ENCODE data around the gene RAB3B.

RAB3B gene

DNA sequence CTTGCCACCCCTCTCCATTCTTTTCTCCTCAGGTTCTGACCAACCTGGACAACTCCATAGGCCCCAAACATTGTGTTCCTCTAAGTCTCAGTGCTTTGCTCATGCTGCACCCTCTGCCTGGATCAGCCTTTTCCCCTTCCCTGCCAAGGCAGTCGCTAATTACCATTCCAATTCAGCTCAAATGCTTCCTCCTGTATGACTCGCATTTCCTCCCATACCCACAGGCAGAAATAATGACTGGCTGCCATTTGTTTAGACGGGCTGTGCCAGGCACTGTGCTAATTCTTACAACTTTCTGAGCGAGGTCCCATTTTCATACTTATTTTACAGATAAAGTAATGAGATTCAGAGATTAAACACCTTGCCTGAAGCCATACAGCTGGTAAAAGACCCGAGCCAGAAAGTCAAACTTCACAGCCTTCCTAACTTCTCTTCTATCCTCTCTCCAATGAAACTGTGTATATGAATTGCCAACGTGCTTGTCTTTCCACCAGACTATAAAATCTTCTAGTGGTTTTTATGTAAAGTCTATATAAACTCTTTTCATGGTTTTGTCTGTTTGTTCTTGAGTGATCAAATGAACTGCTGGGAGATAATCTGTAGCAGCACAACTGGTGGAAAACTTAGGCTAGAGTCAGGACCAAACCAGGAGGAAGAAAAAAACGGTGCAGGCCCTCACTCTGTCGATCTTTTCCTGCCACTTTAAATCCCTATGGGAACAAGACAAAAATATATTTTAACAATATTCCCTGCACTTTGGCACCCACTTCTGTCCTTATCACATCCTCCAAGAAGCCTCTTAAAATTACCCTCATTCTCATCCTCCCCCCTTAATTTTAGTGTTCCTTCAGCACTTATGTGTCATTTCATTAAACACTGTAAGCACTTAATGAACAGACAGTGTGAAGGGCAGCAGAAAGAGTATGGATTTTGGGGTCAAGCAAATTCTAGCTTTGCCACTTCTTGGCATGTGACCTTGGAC lies 33.7 kb downstream of the RAB3B start:
- H3K27ac ChIP-seq, result peak overlapping the region; percentile 87
- no peaks in the 10 kb centered on the region for H3K9me3 ChIP-seq (ENCODE audit: low read depth, low read length)
- no peak for TF ChIP-seq EZH2 (IDR thresholded peaks at IDR 0.05)
- TF ChIP-seq POLR2AphosphoS5 (IDR thresholded peaks at IDR 0.05; ENCODE audit: borderline replicate concordance, low read depth, low read length), result no peak
- TF ChIP-seq FOXP2 (optimal IDR thresholded peaks at IDR 0.05; ENCODE audit: control extremely low read depth, extremely low read length, insufficient read depth), result no peak
- peak overlapping the region; percentile 31 for H3K9ac ChIP-seq (ENCODE audit: insufficient read length)
- peak; percentile 48 for DNase-seq (ENCODE audit: low read depth, low spot score)
- peak overlapping the region; percentile 57 for H3K4me3 ChIP-seq
- H3K36me3 ChIP-seq (ENCODE audit: insufficient read depth, low read length), result no peaks in the 10 kb centered on the region

DNA sequence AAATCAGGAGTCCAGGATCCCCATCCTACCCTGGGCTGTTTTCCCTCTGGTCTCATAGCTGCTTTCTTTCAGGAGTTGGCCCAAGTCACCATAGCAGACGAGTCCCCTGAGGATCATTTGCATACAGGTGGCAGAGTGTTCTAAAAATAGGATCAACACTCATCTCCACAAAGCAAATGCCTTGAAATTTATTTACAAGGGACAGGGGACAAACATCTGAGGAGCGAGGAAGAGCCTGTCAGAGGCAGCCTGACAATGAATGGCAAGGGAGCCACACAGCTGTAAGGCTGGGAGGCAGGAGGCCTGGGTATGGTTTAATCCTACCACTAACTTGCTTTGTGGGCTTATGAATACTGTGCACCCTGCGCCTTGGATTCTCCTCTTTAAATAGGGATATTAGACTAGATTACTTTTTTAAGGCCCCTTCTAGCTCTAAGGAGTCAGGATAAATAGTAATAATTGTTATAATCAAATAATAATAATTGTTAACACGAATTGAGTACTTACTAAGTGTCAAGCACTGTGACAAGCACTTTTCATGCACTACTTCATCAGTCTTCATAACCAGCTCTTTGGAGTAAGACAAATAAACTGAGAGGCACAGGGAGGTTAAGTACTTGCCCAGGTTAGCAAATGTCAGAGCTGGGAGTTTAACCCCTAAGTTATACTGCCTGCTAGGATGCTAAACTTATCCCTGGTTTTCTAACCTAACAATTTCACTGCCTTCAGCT lies 34.5 kb downstream of the RAB3B start:
- Histone ChIP-seq H3K4me3 (peak overlapping the region; percentile 57), H3K27ac (peak overlapping the region; percentile 87), H3K9me3 (ENCODE audit: low read depth, low read length) (no peaks in the 10 kb centered on the region), H3K36me3 (ENCODE audit: insufficient read depth, low read length) (no peaks in the 10 kb centered on the region), H3K9ac (ENCODE audit: insufficient read length) (no peak overlapping the region)
- DNase-seq (ENCODE audit: low read depth, low spot score), result no peak
- TF ChIP-seq EZH2 (IDR thresholded peaks at IDR 0.05), result no peak
- no peak for TF ChIP-seq FOXP2 (optimal IDR thresholded peaks at IDR 0.05; ENCODE audit: control extremely low read depth, extremely low read length, insufficient read depth)
- no peak for TF ChIP-seq POLR2AphosphoS5 (IDR thresholded peaks at IDR 0.05; ENCODE audit: borderline replicate concordance, low read depth, low read length)

DNA sequence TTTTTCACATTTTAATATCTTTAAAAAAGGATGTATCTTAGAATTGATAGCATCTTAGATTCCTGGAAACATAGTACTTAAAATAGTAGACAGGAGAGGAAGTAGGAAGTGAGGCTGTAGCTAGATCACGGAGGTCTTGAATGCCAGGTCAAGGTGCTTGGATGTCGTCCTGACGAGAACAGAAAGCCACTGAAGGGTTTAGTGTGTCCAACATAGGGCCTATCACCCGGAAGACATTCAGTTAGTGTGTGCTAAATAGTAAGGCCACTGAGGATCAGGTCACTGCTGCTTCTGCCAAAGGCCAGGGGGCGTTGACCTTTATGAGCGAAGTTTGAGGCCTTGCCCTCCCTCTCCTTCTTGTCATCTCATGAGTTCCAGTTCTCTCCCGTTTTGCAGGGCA lies 35.7 kb downstream of the RAB3B start:
- TF ChIP-seq FOXP2 (optimal IDR thresholded peaks at IDR 0.05; ENCODE audit: control extremely low read depth, extremely low read length, insufficient read depth), result no peak
- TF ChIP-seq EZH2 (IDR thresholded peaks at IDR 0.05), result no peak
- no peak for TF ChIP-seq POLR2AphosphoS5 (IDR thresholded peaks at IDR 0.05; ENCODE audit: borderline replicate concordance, low read depth, low read length)
- no peak overlapping the region for H3K9ac ChIP-seq (ENCODE audit: insufficient read length)
- H3K36me3 ChIP-seq (ENCODE audit: insufficient read depth, low read length), result no peaks in the 10 kb centered on the region
- H3K4me3 ChIP-seq, result no peak overlapping the region
- no peak for DNase-seq (ENCODE audit: low read depth, low spot score)
- H3K9me3 ChIP-seq (ENCODE audit: low read depth, low read length), result no peaks in the 10 kb centered on the region
- H3K27ac ChIP-seq, result no peak overlapping the region

DNA sequence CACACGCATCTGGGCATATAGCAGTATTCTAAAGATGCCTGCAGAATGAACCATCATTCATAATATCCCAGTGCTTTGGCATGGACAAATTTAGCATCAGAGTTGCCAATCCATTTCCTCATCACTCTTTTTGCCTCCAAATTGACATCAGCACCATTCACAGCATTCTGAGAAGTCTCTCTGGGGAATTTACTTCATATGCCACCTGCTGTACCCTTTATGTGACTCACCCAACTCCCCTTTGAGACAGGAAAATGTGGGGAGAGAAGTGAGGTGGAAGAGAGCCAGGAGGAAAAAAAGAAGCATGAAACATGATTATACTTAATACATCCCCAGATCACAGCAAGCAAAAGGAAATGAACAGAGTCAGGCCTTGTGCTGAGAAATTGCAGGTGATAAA lies 37.4 kb downstream of the RAB3B start:
- no peak for TF ChIP-seq EZH2 (IDR thresholded peaks at IDR 0.05)
- no peak for TF ChIP-seq POLR2AphosphoS5 (IDR thresholded peaks at IDR 0.05; ENCODE audit: borderline replicate concordance, low read depth, low read length)
- no peak for TF ChIP-seq FOXP2 (optimal IDR thresholded peaks at IDR 0.05; ENCODE audit: control extremely low read depth, extremely low read length, insufficient read depth)
- Histone ChIP-seq H3K36me3 (ENCODE audit: insufficient read depth, low read length) (no peaks in the 10 kb centered on the region), H3K4me3 (no peak overlapping the region), H3K9me3 (ENCODE audit: low read depth, low read length) (no peaks in the 10 kb centered on the region), H3K9ac (ENCODE audit: insufficient read length) (no peak overlapping the region), H3K27ac (no peak overlapping the region)
- no peak for DNase-seq (ENCODE audit: low read depth, low spot score)

DNA sequence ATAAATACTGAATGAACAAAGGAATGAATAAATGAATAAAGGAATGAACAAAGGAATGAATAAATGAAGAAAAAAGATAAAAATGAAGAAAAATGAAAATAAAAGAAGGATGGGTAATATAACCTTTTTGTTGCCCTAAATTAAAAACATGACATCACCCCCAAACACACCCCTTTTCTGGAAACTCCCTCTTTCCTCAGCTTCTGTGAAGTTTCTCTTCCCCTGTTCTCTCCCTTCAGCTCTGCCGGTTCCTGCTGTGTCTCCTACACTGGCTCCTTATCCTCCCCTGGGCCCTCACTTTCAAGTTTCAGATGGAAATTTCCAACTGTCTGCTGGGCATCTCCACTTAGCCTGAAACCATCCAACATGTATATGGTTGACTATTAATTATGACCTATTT lies 37.9 kb downstream of the RAB3B start:
- no peaks in the 10 kb centered on the region for H3K9me3 ChIP-seq (ENCODE audit: low read depth, low read length)
- H3K9ac ChIP-seq (ENCODE audit: insufficient read length), result no peak overlapping the region
- no peaks in the 10 kb centered on the region for H3K36me3 ChIP-seq (ENCODE audit: insufficient read depth, low read length)
- H3K4me3 ChIP-seq, result no peak overlapping the region
- DNase-seq (ENCODE audit: low read depth, low spot score), result no peak
- H3K27ac ChIP-seq, result no peak overlapping the region
- TF ChIP-seq FOXP2 (optimal IDR thresholded peaks at IDR 0.05; ENCODE audit: control extremely low read depth, extremely low read length, insufficient read depth), result no peak
- TF ChIP-seq EZH2 (IDR thresholded peaks at IDR 0.05), result no peak
- TF ChIP-seq POLR2AphosphoS5 (IDR thresholded peaks at IDR 0.05; ENCODE audit: borderline replicate concordance, low read depth, low read length), result no peak

DNA sequence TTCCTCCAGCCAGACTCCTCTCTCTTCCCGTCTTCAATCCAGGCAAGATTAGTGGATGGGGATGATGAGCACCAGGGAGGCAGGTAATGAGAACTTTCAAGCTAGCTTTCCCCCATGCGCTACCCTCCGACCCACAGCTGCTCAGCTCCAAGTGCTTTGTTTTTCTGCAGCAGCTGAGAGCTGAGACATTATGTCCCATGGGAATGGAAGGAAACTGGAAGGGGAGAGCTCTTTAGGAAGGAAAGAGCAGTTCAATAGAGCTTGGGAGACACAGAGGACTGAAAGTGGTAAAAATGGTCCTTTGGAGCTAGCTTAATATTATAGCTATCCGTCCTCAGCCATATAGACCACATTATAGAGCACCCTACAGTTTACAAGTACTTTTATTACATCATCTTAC lies 39.8 kb downstream of the RAB3B start:
- no peak for TF ChIP-seq POLR2AphosphoS5 (IDR thresholded peaks at IDR 0.05; ENCODE audit: borderline replicate concordance, low read depth, low read length)
- DNase-seq (ENCODE audit: low read depth, low spot score), result no peak
- H3K9ac ChIP-seq (ENCODE audit: insufficient read length), result no peak overlapping the region
- H3K9me3 ChIP-seq (ENCODE audit: low read depth, low read length), result no peaks in the 10 kb centered on the region
- H3K27ac ChIP-seq, result no peak overlapping the region
- no peak overlapping the region for H3K4me3 ChIP-seq
- no peaks in the 10 kb centered on the region for H3K36me3 ChIP-seq (ENCODE audit: insufficient read depth, low read length)

DNA sequence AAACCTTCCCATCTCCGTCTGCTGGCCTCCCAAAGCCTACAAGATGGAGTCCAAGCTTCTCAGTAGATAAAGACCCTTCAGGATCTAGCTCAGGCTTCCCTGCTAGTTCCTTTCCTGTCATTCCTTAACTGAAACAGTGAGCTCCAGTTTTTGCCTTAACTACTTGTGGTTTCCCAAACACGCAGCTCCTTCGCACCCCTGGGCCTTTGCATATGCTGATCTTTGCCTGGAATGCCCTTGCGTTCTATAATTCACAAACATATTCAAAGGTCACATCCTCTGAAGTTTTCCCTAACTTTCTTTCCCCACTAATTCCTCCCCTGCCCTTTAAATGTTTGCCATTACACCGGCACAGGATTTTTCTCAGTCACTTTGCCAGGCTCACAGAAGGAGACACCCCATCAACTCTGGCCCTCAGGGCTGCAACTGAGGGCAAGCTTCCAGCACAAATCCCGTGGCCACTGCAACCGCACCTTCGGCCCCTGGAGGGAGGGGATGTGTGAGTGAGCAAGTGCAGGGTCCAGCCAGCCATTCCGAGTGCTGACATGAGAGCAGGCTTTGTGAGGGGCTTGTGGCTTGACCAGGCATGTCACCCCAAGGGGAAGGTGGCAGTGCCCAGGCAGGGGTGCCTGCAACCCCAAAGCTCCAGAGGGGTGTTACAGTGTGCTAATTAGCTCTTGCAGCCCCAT lies 41.3 kb downstream of the RAB3B start:
- DNase-seq (ENCODE audit: low read depth, low spot score), result no peak
- Histone ChIP-seq H3K9me3 (ENCODE audit: low read depth, low read length) (no peaks in the 10 kb centered on the region), H3K4me3 (no peak overlapping the region), H3K27ac (no peak overlapping the region), H3K36me3 (ENCODE audit: insufficient read depth, low read length) (no peaks in the 10 kb centered on the region), H3K9ac (ENCODE audit: insufficient read length) (no peak overlapping the region)
- TF ChIP-seq EZH2 (IDR thresholded peaks at IDR 0.05), result no peak
- TF ChIP-seq POLR2AphosphoS5 (IDR thresholded peaks at IDR 0.05; ENCODE audit: borderline replicate concordance, low read depth, low read length), result no peak
- TF ChIP-seq FOXP2 (optimal IDR thresholded peaks at IDR 0.05; ENCODE audit: control extremely low read depth, extremely low read length, insufficient read depth), result no peak

DNA sequence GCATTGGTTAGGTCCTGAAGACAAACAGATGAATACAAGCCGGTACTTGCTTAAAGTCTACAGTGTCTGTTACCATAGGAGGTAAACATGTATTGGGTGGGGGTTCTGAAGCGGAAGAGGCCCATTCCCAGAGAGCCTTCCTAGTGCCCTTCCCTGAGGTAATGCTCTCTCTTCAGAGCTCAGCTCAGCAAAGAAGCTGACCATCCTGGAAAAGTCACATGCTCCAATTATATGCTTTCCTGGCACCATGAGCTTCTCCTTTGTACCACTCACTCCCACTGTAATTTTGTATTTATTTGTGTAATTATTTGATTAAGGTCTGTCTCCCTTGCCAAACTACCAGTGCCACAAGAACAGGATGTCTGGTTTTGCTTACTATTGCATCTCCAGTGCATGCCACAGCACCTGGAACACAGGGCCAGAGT lies 42.0 kb downstream of the RAB3B start:
- Histone ChIP-seq H3K36me3 (ENCODE audit: insufficient read depth, low read length) (no peaks in the 10 kb centered on the region), H3K4me3 (peak overlapping the region; percentile 6; the same call in 1 of the 2 replicates), H3K9ac (ENCODE audit: insufficient read length) (no peak overlapping the region), H3K9me3 (ENCODE audit: low read depth, low read length) (no peaks in the 10 kb centered on the region), H3K27ac (no peak overlapping the region; the same call in 1 of the 2 replicates)
- DNase-seq (ENCODE audit: low read depth, low spot score), result no peak
- TF ChIP-seq POLR2AphosphoS5 (IDR thresholded peaks at IDR 0.05; ENCODE audit: borderline replicate concordance, low read depth, low read length) (no peak), FOXP2 (optimal IDR thresholded peaks at IDR 0.05; ENCODE audit: control extremely low read depth, extremely low read length, insufficient read depth) (no peak), EZH2 (IDR thresholded peaks at IDR 0.05) (no peak)

Measured in SK-N-MC (cell line).